Keratinocyte (primary cell): ENCODE measurements around the gene FSD1.

Source experiments
- CTCF ChIP-seq, 3 experiments: IDR thresholded peaks in 1 of 3; conservative IDR thresholded peaks in 1 of 3; optimal IDR thresholded peaks in 1 of 3; 2 replicates in 2 of 3; 3 replicates in 1 of 3; pipeline versions ENCODE3 to v1.5.1; 2011; ENCODE audit warnings: low read length in 3 of 3, mild to moderate bottlenecking in 3 of 3, moderate library complexity in 2 of 3, control low read depth in 1 of 3, inconsistent platforms in 1 of 3; ENCODE audit not compliant: insufficient read depth in 2 of 3; ENCODE audit errors: extremely low read depth in 1 of 3
- EZH2 ChIP-seq: IDR thresholded peaks from one replicate; pipeline ENCODE4 v1.6.1; 2012; ENCODE audit warnings: inconsistent platforms, mild to moderate bottlenecking, low read length, moderate library complexity

GRCh38 chr19:4266253-4267000 lies 38.0 kb upstream of the FSD1 start:
- no peak for TF ChIP-seq CTCF (optimal IDR thresholded peaks at IDR 0.05 in 1 of 3, IDR thresholded peaks at IDR 0.05 in 1 of 3, conservative IDR thresholded peaks at IDR 0.05 in 1 of 3; ENCODE audit: extremely low read depth in 1 of 3, insufficient read depth in 2 of 3, low read length in 3 of 3)
- no peak for TF ChIP-seq EZH2
